Muscle of arm (tissue), 12 donors: Measurements from ENCODE around the gene ZNF791. TPM values are rescaled to one million over a fixed set of nuclear protein-coding genes. Genes with fewer than 3 reads are reported as not detected.
"Not testable (repeated sequence)": the region's sequence is repeated elsewhere in the genome, so short reads cannot be mapped to it uniquely, and the experiment has no call there.

Experiments used
- DNase-seq: peaks from one replicate; pipeline ENCODE4 v3.0.0-alpha.2; 2013
- polyA plus RNA-seq, 12 donors: library from polyadenylated mRNA; unstranded; fragments of 120-200 nt; gene quantifications; one replicate each; pipeline ENCODE4 v1.2.1, GENCODE V29; 2013; ENCODE audit not compliant: insufficient read length in 12 of 12

The ZNF791 gene
- polyA plus RNA-seq, 12 donors: 11.9 to 92.2 (median 13.7) TPM

DNA sequence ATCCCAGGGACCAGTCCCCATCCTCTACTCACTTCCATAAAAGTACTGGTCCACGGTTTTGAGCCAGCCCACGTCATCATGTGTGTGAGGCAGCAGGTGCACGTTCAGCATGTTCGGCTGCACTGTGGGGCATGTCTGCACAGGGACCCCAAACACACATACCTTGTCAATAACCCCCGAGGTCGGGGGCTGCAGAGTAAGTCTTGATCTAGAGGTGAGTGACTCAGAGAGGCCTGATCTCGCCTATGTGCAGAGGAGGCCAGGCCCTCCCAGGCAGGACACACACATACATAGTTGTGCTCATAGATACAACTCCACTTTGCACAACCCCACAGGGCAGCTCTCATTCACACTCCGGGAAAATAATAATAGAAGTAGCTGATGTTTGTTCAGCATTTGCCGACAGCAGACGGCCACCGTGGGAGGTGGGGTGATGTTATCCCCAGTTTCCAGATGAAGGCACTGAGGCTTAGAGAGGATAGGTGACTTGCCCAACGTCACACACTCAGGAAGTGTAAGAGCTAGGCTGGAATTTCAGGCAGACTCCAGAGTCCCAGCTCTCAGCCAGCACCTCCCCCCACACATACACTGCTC lies 55.0 kb downstream of the ZNF791 start:
- no peak for DNase-seq

DNA sequence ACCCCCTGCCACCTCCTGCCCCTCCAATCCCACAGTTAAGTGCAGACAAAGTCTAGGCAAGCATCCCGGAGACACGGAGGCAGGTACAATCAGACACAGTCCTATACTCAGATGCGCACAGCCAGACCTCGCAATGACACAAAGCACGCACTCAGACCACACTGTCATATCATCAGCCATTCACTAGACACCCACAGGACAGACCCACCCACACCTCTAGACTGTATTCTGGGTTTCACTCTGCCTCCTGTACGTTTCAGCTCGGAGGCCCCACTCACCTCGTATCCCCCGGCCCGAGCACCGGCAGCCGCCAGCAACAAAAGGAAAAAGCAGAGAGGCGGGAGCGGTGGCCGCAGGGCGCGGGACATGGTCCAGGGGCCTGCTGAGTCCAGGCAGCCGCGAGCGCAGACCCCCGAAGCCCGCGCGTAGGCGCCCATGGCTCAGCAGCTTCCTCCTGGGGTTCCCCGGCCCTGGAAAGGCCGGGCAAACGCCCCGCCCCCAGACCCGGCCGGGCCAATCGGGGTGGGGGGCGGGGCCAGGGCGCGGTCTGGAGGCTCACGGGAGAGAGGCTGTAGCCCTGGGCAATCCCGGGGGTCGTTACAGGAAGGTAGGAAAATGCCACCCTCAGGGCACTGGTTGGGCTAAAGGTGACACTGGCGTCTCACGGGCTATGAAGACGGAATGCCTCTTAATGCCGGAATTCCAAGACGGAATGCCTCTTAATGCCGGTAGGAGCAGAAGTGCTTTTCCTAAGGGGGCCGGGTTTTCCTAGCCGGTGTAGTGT lies 55.7 kb downstream of the ZNF791 start, which contains the start of the genes MAN2B1 and WDR83:
Gene MAN2B1, minus strand, starts transcription at position 478 of the 784 bp plus-strand sequence. Its CDS starts 41 bp downstream, at position 437.
Gene WDR83, plus strand, starts transcription at position 543 of the 784 bp plus-strand sequence. CDS start 2,984 bp downstream, outside the sequence.
- DNase-seq: peak; percentile 76

DNA sequence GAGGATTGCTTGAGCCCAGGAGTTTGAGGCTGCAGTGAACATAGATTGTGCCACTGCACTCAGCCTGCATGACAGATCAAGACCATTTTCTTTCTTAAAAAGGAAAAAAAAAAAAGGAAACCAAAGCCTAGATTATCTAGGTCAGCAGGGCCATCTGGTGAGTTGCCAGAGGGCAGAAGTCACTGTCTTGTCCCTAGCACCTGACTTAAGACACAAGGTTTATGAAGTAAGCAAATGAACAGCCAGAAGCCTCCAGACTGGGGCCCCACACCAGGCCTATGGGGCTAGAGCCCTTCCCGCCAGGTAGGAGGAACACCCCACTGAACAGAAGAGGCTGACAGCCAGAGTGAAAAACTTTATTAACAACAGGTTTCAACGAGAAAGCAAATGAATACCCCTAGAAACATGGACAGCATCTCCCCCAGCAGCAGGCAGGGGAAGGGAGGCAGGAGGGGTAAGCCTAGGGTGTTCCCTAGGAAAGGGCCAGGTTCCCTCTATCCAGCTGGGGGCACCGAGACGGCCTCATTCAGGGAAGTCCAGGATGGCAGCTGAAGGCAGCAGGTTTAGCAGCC lies 57.1 kb downstream of the ZNF791 start:
- DNase-seq: no peak

DNA sequence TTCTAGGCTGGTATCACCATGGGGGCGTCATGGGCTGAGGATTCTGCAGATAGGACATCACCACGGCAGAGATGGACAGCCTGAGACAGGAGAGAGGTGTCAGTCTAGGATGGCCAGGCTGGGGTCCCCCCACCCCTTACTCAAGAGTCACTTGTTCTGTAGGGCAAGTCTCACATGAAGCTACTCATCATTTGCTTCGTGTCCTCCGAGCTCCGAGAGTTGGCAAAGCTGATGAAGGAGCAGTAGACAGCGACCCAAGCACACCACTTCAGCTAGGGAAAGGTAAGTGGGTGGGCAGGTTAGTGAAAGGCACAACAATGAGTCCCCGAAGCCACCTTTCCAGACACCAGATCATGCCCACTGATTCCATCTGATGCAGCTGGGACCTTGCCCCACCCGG lies 57.6 kb downstream of the ZNF791 start:
- no peak for DNase-seq

DNA sequence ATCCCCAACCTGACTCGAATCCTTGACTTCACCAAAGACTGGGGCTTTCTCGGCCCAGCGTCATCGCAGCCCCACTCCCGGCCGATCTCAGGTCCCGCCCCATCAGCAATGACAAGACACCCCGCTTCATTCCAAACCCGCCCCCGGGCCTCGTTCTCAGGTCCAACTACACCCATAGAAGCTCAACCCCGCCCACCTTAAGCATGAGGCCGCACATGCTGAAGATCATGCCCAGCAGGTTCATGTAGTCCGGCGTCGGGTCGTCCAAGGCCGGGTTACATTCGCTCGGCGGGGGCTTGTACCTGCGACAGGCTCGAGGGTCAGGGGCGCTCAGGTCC lies 58.2 kb downstream of the ZNF791 start:
- peak; percentile 68 for DNase-seq

DNA sequence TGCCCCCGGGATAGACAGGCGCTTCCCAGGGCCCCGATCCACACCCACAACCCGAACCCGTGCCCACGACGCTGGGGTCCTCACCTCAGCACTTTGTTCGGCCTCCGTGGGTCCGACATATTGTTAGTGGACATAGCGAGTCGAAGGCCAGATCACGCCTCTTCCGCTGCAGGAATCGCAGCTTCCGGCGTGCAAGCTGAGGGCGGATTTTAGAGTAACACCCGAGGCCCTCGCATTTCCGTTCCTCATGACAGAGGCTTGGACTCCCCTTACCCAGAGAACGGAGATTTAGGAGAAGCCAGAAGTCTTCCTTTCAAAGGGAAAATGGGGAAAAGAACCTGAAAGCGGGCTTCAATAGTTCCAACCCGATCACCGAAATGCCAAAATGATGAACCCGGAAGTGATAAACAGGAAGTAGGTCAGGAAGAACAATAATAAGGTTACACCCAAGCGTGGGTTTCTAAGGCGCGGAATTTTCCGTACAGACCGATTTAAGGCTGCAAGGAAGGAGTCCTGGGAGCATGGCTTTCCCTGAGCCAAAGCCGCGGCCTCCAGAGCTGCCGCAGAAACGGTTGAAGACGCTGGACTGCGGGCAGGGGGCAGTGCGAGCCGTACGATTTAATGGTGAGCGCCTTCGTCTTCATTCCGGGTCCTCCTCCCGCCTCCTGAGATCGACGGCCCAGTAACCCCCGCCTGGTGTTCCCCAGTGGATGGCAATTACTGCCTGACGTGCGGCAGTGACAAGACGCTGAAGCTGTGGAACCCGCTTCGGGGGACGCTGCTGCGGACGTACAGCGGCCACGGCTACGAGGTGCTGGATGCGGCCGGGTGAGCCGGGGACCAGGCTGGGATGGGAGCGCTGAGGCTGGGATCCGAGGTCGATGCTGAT lies 58.8 kb downstream of the ZNF791 start:
- DNase-seq: peak; percentile 90

DNA sequence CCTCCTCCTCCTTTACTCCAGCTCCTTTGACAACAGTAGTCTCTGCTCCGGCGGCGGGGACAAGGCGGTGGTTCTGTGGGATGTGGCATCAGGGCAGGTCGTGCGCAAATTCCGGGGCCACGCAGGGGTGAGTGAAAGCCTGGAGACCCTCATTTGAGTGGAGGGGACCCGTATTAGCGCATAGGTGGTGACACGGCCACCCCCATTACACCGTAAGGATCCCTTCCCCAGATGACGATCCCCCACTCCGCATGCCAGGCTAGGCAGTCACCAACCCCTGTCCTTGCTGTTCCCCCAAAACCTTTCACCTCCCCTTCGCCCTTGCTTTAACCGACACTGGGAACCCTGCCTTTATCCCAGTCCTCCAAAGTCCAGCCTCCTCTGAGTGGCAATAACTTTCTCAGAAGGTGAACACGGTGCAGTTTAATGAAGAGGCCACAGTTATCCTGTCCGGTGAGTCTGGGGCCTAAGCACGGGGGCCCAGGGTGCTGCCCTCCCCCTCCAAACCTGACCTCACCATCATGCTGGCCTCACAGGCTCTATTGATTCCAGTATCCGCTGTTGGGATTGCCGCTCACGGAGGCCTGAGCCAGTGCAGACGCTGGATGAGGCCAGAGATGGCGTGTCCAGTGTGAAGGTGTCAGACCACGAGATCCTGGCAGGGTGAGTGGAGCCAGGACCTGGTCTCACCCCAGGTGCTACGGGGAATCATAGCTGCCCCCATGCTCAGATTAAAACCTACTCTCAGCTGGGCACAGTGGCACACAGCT lies 59.6 kb downstream of the ZNF791 start:
- DNase-seq: no peak

DNA sequence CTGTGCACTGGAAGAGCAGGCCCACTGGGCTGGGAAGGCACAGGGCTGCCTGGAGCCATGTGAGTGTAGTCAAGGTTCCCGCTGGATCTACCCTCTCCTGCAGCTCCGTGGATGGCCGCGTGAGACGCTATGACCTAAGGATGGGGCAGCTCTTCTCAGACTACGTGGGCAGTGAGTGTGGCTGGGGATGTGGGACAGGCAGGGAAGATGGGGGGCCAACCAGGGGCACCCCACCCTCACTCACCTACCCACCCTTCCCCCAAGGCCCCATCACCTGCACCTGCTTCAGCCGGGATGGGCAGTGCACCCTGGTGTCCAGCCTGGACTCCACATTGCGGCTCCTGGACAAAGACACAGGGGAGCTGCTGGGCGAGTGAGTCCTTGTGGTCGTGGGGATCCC lies 62.0 kb downstream of the ZNF791 start:
- no peak for DNase-seq

DNA sequence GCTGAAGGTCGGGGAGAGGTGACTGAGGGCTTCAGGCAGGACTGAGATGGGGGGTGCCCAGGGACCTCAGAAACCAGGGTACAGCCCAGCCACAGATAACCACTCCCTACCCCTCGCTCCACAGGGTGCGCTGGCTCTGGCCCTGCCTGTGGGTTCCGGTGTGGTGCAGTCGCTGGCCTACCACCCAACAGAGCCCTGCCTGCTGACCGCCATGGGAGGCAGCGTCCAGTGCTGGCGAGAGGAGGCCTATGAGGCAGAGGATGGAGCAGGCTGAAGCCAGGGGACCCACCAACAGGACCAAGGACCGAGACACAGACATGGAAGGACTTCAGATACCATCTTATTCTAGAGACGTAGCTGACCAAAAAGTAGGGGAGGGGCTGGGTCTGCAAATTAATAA lies 64.7 kb downstream of the ZNF791 start:
- DNase-seq: no peak

DNA sequence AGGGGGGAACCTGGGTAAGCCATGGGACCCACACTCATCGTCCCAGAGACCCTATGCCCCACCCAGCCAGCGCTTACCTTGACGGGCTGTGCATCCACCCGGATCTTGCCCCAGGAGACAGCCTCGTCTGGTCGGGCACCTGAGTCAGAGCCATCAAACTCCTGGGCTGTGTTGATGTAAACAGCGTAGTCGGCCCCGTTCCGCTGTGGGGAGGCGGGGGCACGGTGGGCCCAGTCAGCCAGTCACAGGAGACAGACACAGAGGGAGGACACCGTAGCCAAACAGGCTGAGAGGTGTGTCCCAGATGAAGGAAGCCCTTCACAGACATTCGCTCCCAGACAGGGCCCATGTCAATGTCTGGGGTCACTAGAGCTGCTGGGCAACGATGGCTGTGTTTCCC lies 65.2 kb downstream of the ZNF791 start:
- no peak for DNase-seq

DNA sequence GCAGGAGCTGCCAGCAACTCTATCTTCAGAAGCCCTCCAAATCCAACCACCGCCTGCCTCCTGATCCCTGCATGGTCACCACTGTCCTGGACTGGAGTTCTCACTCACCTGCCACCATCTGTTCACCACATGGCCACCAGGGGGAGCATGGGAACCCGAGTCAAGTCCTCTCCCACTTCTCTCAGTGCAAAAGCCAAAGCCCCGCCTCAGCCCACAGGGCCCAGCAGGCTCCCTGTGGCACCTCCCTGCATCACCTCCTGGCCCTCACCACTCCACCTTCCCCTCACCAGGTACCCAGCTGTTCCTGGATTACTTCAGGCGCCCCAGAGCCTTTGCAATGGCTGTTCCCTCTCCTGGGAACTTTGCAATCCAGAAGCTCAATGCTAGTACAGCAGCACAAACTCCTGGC lies 65.7 kb downstream of the ZNF791 start:
- DNase-seq: peak; percentile 77

DNA sequence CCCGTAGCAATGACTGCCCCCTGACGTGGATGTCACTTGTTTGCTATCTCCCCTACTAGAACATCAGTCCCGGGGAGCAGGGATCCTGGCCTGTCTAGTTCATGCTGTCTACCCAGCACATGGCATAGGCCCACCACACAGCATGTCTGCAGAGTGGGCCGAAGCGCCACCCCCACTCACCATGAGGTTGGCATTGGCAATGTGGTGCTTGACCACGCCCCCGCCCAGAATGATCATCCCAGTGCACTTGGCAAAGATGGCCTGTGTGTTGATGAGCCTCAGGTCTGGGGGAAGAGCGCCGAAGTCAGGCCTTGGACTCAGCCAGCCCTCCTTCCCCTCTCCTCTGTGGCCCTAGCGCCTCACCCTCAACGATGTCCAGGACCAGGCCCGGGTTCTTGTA lies 66.2 kb downstream of the ZNF791 start:
- no peak for DNase-seq

DNA sequence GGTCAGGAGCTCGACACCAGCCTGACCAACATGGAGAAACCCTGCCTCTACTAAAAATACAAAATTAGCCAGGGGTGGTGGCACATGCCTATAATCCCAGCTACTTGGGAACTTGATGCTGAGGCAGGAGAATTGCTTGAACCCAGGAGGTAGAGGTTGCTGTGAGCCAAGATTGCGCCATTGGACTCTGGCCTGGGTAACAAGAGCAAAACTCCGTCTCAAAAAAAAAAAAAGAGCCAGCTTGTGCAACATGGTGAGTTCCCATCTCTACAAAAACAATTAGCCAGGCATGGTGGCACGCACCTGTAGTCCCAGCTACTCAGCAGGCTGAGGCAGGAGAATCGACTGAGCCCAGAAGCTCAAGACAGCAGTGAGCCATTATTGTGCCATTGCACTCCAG lies 67.3 kb downstream of the ZNF791 start:
- not testable (repeated sequence) for DNase-seq

DNA sequence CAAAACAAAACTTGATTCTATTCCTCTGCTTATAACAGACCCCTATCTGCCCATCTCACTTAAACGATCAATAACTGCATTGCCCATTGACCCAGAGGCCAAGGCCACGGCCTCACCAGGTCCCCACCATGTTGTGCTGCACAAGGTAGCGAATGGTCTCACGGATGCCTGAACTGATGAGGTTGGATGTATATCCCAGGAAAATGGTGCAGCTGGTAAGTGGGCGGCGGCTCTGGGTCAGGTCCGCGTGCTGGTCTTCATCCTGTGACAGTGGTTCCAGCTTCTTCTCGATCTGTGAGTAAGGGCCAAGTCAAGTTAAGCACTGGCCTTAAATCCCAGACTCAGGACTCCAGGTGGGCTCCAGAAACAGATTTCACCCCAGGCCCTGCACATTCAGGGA lies 69.3 kb downstream of the ZNF791 start:
- DNase-seq: no peak

DNA sequence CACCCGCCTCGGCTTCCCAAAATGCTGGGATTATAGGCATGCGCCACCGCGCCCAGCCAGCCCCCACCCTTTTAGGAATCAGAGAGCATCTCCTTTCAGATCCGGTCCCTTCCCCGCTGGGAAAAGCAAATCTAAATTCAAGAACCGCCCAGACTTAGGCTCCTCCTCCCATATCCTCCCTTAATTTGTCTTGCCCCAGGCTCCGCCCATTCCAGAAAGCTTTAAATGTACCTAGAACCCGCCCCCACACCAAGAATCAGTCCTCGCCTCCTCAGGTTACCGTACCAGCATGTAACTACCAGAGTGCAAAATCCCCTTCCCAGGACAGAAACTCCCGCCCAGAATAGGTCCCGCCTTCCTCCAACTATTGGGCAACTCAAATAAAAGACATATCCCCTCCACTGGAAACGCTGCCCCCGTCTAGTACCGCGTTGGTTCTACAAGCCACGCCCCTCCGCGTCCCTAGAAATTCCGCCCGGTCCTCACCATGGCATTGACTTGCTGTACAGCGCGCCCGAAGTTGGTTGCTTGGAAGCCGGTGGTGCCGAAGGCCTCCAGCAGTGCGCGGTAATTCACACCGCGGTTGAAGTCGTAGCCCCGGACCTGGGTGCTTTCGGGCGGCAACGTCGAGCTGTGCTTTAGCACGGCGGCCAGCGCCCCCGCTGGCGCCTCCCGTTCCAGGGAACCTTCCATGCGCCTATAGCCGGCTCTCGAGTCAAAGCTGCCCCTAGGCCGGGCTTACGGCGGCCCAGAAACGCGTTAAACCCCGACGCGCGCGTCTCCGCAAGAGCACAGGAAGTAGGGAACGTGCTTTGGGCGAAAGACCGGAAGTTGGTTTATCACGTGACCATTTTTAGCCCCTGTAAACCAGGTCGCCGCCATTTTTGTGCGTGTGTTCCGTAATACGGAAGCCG lies 70.6 kb downstream of the ZNF791 start, which contains the start of gene DHPS:
Gene DHPS, minus strand, starts transcription at position 807 of the 914 bp plus-strand sequence. Its CDS starts 114 bp downstream, at position 693.
- peak; percentile 97 for DNase-seq

Other genes with a start within 250 kb of the ZNF791 start
- gene ZNF442, start 245.2 kb upstream of the ZNF791 start, polyA plus RNA-seq: 1 to 10 TPM in 10 of 12 donors, not detected in 2; 1.6 to 3.6 (median 2.7) TPM
- gene ZNF799, start 209.6 kb upstream of the ZNF791 start, polyA plus RNA-seq: 1 to 10 TPM in 10 of 12 donors, not detected in 2; 3.0 to 6.5 (median 4.4) TPM
- gene ZNF443, start 169.9 kb upstream of the ZNF791 start, polyA plus RNA-seq: 1 to 10 TPM in 11 of 12 donors, not detected in 1; 2.9 to 5.5 (median 4.1) TPM
- gene ZNF709, start 126.1 kb upstream of the ZNF791 start, polyA plus RNA-seq: 1 to 10 TPM in 10 of 12 donors, not detected in 2; 2.3 to 4.8 (median 3.3) TPM
- 1 to 10 TPM in 11 of 12 donors, not detected in 1; 4.2 to 7.1 (median 5.8) TPM for gene ZNF564, start 59.4 kb upstream of the ZNF791 start, polyA plus RNA-seq
- 1 to 10 TPM in 11 of 12 donors, not detected in 1; 2.1 to 4.9 (median 3.2) TPM for gene ZNF490, start 107 bp upstream of the ZNF791 start, polyA plus RNA-seq
- 10 to 100 TPM in 11 of 12 donors, not detected in 1; 21.6 to 53.9 (median 26.4) TPM for gene MAN2B1, start 55.8 kb downstream of the ZNF791 start, polyA plus RNA-seq
- gene WDR83, start 55.9 kb downstream of the ZNF791 start, polyA plus RNA-seq: 10 to 100 TPM in 5 of 12 donors, 1 to 10 TPM in 6, not detected in 1; 6.7 to 16.7 (median 9.9) TPM
- 10 to 100 TPM in 11 of 12 donors, not detected in 1; 51.6 to 79.8 (median 62.6) TPM for gene DHPS, start 71.0 kb downstream of the ZNF791 start, polyA plus RNA-seq
- under 1 TPM in 2 of 12 donors, not detected in 10; 0.46 to 0.98 TPM for gene GNG14, start 77.1 kb downstream of the ZNF791 start, polyA plus RNA-seq
- 1 to 10 TPM in 11 of 12 donors, not detected in 1; 2.4 to 6.3 (median 3.5) TPM for gene FBXW9, start 85.7 kb downstream of the ZNF791 start, polyA plus RNA-seq
- gene TNPO2, start 113.0 kb downstream of the ZNF791 start, polyA plus RNA-seq: 10 to 100 TPM in 11 of 12 donors, not detected in 1; 37.4 to 93.0 (median 51.3) TPM
- gene TRIR, start 123.8 kb downstream of the ZNF791 start, polyA plus RNA-seq: 100 to 1,000 TPM in 11 of 12 donors, not detected in 1; 130 to 438 (median 158) TPM
- 10 to 100 TPM in 11 of 12 donors, not detected in 1; 36.1 to 51.0 (median 40.6) TPM for gene GET3, start 126.6 kb downstream of the ZNF791 start, polyA plus RNA-seq
- gene BEST2, start 140.9 kb downstream of the ZNF791 start, polyA plus RNA-seq: under 1 TPM in 4 of 12 donors, not detected in 8; 0.08 to 0.14 (median 0.11) TPM
- 10 to 100 TPM in 11 of 12 donors, not detected in 1; 12.4 to 78.3 (median 24.2) TPM for gene HOOK2, start 164.6 kb downstream of the ZNF791 start, polyA plus RNA-seq
- 100 to 1,000 TPM in 2 of 12 donors, 10 to 100 TPM in 9, not detected in 1; 18.0 to 187 (median 38.3) TPM for gene JUNB, start 180.6 kb downstream of the ZNF791 start, polyA plus RNA-seq
- 100 to 1,000 TPM in 11 of 12 donors, not detected in 1; 124 to 185 (median 148) TPM for gene PRDX2, start 190.9 kb downstream of the ZNF791 start, polyA plus RNA-seq
- gene THSD8, start 191.1 kb downstream of the ZNF791 start, polyA plus RNA-seq: 1 to 10 TPM in 10 of 12 donors, not detected in 2; 1.4 to 7.1 (median 4.2) TPM
- 10 to 100 TPM in 10 of 12 donors, not detected in 2; 13.3 to 25.6 (median 17.6) TPM for gene RNASEH2A, start 195.7 kb downstream of the ZNF791 start, polyA plus RNA-seq
- gene RTBDN, start 223.7 kb downstream of the ZNF791 start, polyA plus RNA-seq: under 1 TPM in 1 of 12 donors, not detected in 11; 0.16 TPM
- 10 to 100 TPM in 1 of 12 donors, under 1 TPM in 10, not detected in 1; 0.16 to 12.0 (median 0.62) TPM for gene MAST1, start 227.6 kb downstream of the ZNF791 start, polyA plus RNA-seq